ENCODE results near the gene KCNJ6.

KCNJ6 gene

DNA sequence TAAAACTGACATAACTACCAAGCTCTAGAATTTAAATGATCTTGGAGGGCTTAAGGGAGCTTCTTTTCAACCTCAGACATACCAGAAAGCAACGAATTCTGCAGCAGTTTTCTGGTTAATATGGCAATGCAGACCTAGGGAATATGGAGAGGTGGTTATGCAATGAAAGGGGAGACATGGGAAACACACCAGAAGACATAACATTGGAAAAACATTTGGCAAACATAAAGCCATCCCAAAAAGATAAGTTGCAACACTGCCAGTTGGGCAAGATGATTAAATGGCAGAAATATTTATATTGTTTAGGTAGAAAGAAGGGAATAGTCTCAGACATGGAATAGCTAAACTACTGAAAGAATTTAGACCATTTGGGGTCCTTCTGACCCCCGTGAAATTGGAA lies 104.5 kb downstream of the KCNJ6 start:
- no peak for DNase-seq

DNA sequence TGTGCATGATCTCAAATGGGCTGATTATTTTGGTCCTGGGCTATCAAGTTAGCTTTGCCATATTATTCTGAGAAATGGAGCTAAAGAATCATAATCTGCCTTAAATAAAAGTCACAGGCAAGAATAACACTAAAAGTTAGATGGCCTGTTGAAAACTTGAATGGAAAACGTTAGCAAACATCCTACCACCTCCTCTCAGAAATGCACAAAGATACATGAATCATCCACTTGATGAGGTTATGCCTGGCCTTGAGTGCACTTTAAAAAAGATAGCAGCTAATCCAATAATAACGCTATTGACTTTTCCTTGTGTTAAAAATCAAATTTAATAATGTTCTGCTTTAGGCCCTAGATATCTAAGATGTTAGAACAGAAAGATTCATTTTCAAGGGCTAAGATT lies 108.0 kb downstream of the KCNJ6 start:
- DNase-seq, result no peak

DNA sequence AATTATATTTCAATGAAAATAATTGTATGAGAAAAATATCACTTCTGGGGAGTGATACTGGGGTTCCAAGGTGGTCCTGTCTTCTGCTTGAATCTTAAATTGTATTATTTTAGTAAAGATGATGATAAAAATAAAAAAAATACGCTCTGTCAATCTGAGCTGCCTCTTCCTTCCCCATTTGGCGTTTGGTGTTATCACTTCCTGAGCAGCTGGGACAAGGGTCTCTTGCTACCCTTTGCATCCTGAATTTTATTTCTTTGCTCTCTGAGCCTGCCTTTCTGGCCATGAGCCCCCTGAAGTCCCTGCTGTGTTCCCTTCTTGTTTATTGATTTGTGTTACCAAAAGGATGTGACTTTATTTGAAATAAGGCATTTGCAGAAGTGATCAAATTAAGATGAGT lies 111.0 kb downstream of the KCNJ6 start:
- no peak for DNase-seq

DNA sequence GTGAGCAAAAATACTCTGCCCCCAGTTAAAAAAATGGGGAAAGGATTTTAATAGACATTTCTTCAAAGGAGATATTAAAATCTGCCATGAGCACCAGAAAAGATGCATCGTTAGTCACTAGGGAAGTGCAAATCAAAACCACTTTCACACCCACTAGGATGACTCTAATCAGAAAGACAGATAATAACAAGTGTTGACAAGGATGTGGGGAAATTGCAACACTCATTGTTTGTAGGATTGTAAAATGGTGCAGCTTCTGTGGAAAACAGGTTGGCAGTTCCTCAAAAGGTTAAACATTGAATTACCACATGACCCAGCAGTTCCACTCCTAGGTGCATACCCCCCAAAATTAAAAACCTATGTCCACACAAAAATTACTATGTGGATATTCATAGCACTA lies 112.3 kb downstream of the KCNJ6 start:
- DNase-seq, result no peak

DNA sequence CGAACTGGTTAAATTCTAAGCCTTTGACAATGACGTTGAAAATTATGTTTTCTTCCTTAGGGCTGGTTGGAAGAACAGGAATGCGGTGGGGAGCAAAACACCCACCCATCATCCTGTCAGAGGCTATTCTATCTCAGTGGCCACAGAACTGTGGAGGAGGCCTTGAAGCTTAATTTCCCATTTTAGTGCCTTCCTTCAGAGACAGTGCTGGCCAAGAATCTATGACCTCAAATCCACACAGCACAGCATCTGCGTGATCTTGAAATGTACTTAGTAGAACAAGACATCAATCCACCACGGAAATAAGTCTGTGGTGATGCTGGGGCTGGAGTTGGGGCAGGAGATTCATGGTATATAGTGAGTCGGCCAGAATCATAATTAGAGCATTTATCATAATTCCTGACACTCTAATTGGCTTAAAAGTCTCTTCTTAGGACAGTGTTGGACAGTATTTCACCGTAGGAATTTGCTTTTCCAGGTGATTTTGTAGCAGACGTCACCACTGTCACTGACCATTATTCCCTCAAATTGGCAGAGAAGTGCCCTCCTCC lies 113.1 kb downstream of the KCNJ6 start:
- no peak for DNase-seq

DNA sequence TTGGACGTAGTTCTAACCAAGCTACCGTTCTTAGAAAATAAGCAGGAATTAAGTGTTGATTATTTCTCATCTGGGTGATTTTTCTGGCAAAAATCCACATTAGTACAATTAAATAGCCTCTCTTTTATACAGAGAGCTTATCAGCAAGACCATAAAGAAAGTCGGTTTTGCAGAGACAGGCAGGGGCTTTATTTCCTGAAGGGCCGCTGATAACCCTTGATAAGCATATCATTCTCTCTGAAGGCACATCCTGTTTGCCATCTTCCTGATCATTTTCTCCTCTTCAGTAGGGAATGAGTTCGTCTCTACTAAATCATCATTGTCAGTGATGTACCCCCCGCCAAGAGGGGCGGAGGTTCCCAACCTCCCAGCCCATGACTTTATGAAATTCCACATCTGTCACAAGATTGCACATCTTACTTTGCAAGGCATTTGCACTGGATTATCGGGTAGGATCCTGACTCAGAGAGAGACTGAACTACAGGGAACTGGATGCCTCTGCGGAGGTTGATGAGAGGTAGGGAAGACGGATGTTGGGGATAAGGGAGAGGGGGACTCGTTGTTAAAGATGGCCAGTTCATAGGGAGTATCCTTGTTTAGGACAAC lies 115.7 kb downstream of the KCNJ6 start:
- DNase-seq, result no peak

DNA sequence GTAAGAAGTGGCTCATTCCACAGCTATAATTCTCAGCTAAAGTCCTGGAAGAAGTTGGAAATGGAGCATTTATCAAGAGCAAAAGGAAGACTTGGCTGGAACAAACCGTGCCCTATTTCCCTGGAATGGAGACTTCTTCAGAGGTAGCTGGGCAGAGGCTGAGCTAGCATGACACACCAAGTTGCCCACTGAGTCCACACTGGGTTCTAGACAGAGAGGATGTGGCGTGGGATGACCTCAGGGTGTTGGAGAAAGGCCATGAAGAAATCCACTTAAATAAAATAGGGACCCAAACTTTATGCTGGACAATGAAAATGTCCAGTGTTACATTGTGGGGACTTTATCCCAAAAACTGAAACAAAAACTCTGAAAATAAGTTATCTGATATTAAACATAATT lies 116.2 kb downstream of the KCNJ6 start:
- no peak for DNase-seq

DNA sequence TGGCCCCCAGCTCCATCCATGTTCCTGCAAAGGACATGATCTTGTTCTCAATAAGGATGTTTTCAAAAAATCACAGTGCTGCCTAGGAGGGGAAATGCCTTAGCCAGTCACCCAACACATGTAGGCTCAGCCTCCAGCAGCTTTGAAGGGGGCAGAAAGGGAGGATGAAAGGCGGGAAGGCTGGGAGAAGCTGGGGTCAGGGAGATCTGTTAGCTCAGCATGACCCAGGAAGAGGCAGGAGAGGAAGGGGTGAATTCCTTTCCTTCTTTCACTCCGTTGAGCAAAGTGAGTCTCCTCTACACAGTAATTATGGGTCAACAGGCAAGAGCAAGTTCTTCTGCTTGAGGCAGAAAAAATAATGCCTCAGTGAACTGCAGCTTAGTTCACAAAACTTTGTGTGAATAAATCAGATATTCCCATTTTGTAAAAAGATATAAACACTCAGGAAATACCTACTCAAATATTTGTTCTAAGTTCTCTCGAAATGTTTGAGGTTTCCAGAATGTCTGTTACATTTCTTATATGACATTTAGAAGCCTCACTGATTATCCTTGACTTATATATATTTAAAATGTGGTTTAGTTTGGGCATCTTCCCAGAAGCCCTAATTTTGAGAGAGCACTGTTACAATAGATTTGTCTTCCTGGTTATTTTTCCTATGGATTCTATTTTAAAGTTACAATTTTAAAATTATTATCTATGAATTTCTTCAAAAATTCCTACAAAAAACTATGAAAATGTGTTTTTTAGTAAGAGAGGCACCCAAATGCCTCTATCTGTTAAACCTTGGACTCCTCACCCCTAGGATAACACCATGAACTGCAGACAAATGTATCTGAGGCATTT lies 116.8 kb downstream of the KCNJ6 start:
- DNase-seq, result no peak

DNA sequence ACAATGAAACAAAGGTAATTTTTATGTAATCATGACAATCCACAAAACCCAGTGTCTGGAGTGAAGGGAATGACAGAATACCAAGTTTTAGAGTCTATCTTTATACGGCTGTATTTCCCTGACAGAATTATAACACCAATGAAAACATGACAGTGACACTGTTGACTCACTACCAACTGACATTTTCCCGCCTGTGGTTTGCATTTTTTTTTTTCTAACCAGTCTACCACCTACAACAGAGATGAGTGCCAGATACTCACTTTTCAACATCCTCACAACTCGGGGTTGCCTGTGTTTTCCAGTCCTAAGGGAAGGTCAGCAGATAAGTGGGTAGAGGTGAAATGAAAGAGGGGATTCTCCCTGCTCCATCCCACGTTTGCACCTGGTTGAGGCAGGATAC lies 118.9 kb downstream of the KCNJ6 start:
- no peak for DNase-seq

DNA sequence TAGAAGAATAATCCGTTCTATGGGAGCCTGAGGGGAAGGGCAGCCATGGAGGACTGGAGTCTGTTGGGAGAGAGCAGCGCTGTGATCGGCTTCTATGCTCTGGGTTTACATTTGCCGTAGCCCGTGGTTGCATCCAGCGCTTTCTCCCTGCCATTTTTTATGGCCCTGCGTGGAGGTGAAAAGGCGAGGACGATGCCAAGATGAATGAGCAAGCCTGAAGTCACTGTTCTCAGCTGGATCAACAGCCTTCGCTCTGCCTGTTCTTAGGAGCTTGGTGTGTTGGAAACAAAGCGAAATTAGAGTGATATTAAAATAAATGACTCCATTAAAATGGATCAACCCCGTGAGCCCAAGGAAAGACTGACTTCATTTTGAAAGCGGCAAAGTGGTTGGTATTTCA lies 120.2 kb downstream of the KCNJ6 start:
- DNase-seq, result no peak

DNA sequence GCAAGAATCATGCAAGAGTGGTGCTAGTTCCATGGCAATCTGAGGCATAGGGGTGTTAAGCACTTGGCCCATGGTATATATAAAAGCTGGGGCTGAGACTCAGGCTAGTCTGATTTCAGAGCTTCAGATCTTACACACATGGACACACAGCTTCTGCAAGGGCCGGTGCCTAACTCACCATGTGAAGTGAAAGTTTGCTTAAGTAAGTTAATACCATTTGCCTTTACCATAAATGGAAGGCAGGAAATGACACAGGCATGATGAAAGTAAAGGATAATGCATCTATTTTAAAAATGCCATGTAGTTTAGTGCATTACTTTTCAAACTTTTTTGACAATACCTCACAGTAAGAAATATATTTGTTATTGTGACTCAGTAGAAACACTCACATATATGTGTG lies 122.6 kb downstream of the KCNJ6 start:
- no peak for DNase-seq

DNA sequence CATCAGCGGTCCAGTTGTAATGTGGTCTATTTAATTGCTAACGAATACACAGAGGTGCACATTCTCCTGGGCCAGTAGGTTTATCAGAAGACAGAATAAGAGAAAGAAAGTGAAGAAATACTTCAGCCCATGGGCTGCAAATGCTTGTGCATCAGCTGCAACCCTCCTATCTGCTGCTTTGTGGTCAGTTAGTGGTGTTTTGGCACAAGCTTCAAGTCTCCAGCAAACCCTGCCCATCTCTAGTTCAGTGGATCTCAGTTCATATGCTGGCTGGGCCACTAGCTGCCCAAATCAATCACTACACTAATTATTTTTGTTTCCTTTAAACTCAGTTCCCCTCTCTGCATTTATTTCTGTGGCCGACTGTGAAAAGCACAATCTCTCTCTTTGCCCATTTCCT lies 124.2 kb downstream of the KCNJ6 start:
- DNase-seq, result no peak

DNA sequence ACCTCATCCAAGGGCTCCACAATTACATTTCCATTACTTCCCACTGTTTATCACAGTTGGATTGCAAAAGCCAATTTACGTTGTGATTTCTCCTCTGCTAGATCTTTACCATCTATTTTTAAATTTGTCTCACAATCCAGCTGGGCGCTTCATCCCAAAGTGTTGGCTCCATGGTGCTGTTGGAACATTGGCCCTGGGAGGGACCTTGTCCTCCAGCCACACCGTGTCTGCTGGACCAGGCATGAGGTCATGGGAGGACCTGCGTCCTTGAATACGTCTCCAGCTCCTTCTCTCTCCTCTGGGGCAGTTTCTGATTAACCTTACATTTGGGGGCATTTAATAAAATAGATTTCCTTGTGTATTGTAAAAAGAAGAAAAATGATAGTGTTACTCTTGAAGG lies 125.4 kb downstream of the KCNJ6 start:
- no peak for DNase-seq

DNA sequence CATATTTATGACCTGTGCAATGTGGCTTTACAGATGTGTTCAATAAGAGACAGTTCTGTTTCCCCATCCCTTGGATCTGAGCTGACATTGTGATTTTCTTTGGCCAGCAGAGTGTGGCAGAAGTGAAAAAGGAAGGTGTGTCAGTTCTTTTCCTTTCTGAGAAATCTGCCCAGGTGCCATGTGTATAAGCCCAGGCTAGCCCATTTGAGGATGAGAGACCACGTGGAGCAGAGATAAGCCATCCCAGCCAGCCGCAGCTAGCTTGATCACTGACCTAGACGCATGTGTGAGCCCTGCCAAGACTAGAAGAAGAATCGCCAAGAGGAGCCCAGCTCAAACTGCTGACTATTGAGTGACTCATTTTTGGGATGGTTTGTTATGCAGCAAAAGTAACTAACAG lies 127.8 kb downstream of the KCNJ6 start:
- DNase-seq, result no peak

DNA sequence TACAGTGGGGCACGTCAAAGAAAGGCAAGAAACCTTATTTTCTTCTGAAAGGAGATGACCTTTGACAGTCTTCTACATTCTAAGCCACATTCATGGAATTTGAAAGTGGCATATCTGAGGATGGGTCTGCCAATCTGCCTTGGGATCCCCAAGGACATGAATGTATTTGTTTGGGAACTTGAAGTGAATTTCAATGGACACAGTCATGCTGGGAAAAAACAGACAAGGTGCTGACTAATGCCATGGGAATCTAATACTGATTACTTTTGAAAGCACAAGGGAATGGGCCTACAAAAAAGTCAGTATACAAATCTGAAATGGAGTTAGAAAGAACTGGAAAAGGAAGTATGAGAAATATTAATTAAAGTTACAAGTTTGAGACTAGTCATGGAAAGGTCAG lies 128.8 kb downstream of the KCNJ6 start:
- DNase-seq, result no peak

DNA sequence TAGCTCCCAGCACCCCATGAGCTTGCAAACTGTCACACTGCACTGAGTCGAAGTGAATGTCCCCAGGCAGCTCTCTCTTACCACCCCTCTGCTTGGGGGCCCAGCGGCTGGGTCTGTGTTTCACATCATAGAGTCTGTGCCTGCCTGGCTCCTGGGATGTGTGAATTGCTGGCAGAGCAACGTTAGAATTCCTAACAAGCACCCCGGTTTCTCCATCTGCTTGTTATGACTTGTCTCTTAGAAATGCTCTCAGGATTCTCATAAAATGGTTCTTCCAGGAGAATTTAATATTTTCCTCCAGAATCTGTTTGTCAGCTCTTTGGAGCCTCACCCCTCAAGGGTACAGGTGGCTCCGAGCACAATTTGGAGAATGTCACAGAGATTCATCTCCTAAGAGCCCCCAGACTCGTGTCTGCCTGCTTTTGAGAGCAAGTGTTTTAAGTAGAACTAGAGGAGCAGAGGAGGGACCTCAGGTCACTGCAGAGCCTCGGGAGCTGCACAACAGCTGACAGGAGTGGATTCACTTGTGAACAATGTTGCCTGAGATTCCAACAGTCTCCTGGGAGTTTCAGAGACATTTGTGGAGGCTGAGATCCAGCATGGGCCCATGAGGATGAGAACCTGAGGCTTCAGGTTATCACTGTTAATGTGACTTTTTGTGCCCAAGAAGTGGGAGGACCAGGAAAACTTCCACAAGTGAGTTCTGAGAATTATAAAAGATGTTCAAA lies 131.5 kb downstream of the KCNJ6 start:
- no peak for DNase-seq

DNA sequence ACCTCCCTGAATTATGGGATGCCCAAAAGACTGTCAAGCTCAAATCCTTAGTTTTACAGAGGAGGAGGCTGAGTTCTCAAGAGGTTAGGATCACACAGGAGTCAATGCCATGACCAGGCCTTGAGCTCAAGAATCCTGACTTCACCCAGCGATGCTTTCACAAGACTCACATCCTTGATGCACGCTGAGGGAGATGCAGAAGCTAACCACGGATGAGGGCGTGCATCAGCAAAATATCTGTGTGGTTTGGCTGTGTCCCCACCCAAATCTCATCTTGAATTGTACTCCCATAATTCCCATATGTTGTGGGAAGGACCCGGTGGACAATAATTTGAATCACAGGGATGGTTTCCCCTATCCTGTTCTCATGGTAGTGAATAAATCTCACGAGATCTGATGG lies 133.2 kb downstream of the KCNJ6 start:
- no peak for DNase-seq

DNA sequence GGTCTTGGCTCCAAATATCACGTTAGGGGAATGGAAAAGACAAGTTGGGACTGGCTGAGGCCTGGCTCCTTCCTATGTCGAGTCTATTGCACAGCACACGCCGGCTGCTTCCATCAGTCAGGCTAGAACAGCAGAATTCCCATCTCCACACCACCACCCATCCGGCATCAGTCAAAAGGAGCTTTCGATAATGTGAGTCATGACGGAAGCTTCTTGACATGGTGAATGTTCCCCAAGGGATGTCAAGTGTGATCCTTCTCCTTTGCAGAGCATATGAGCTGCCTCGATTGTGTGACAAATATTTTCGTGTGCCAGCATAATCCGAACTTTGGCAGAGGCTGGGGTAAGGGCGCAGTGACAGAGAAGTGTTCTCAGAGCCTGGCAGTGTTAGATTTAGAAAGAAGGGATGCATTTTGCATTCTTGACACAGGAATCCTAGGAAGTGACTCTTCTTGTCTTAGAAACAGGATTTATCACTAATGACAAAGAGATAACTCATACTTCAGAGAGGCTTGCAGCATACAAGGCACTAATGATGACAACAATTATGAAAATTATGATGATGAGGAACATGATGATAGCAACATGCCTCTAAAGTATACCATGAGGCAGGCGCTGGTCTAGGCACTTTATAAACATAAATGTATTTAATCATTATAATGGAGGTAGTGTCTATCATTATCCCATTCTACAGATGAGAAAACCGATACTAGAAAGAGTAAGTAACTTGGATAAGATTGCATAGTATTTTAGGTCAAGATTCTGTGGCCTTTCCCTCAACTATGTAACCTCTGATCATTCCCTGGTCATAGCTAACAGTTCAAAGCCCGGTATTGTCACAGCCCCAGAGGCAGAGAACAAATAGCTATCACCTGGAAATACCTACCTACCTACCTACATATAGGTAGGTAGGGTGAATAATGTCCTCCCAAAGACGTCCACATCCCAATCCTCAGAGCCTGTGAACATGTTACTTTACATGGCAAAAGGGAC lies 135.0 kb downstream of the KCNJ6 start:
- DNase-seq, result no peak

DNA sequence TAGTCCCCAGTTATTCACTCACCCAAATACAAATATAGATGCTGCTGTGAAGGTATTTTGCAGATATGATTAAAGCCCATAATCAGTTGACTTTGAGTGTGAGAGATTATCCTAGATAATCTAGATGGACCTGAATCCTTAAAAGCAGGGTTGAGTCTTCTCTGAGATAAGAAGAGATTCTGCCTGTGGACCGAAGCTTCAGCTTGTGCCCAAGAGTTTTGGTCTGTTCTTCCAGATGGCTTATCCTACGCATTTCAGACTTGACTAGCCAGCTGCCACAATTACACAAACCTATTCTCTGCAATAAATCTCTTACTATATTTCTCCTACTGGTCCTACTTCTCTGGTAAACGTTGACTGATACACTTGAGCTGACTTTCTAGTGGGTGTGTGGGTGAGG lies 145.1 kb downstream of the KCNJ6 start:
- DNase-seq, result no peak

DNA sequence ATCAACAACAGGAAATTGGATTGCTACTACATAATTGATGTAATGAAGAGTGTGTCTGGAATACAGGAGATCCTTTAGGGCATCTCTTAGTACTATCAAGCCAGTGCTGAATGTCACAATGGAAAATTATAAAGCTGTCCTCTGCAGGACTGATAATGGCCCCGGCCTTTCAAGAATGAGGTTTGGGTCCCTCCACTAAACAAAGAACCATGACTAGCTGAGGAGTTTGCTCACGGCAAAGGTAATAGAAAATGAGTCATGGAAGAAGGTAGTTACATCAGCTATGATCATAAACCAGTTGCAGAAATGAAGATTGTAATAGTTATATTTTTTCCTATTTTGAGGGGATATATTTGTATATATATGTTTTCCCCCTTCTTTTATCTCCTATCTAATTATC lies 145.8 kb downstream of the KCNJ6 start:
- no peak for DNase-seq

DNA sequence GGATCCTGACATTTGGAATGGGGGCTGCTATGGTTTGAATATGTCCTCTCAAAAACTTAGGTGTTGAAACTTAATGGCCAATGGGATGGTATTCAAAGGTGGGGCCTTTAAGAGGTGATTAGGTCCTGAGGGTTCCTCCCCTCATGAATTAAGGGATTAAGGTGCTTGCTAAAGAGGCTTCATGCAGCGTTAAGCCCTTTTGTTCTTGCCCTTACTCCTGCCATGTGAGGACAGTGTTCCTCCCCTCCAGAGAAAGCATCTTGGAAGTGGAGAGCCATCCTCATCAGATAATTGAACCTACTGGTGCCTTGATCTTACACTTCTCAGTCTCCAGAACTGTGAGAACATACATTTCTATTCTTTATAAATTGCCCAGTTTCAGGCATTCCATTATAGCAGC lies 146.6 kb downstream of the KCNJ6 start:
- no peak for DNase-seq

DNA sequence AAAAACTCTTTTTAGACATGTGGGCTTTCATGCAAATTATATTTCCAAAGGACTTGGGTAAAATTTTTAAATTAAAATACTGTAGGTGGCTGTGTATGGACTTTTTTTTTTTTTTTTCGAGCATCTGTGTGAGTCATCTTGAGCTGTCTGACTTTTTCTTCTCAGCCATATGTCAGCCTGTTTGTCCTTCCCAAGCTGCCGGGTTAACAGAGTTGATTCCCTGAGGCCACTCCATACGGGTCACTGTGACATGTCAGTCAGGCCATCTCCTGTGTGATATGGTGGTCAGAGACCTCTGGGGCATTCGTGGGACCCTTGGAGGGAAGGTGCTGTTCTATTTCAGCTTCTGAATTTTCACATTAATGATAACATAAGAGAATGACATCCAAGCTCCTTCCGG lies 148.3 kb downstream of the KCNJ6 start:
- no peak for DNase-seq

DNA sequence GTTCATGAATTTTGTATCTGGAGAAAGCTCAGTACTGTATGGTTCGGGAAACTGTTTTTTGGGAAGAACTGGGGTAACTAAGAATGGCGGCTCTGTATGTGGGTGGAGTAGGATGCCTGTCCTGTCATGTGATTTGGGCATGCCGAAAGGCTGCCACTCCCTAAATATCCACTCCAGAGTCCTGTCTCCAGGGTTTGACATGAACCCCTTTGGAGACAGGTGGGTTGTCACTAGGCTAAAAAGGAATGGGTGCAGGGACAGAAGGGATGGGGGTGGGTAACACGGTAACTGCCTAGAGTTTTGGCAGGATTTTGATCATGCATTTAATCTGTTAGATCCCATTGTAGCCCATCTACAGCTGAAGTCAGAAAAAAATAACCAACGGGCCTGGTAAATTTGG lies 150.1 kb downstream of the KCNJ6 start:
- DNase-seq, result no peak
